HCT116 (cell line): ENCODE measurements around the gene MIS18A. TPM values are rescaled to one million over a fixed set of nuclear protein-coding genes. Genes with fewer than 3 reads are reported as not detected.

Experiments used
- ATAC-seq: fragments of 200-7000 bp; cut with Tn5 transposase; 2 replicates; pipeline ENCODE4 v1.9.1; 2020; ENCODE audit warnings: mild to moderate bottlenecking, moderate library complexity
- BruUV-seq: library from RNA; stranded (reverse); fragments of 400-500 nt; replicated peaks from 2 replicates; lab custom pipeline; 2021; lab: Mats Ljungman, UMichigan
- CTCF ChIA-PET: fragments of 300-600 bp; sonication (Branson Sonifier 250); formaldehyde crosslinking; loops from one replicate; lab custom pipeline; 2021; ENCODE audit warnings: antibody characterized with exemption; lab: Charles Lee
- POLR2A ChIA-PET: fragments of 300-600, 350-600 bp; sonication (Branson Sonifier 250); formaldehyde crosslinking; loops from one replicate; lab custom pipeline; 2021; ENCODE audit warnings: antibody characterized with exemption; lab: Charles Lee
- RAD21 ChIA-PET, 2 experiments: fragments of 300-600 bp; sonication (Branson Sonifier 250); formaldehyde crosslinking; loops; one replicate each; lab custom pipeline; 2023; ENCODE audit warnings: low total read pairs in 2 of 2; ENCODE audit not compliant: uncharacterized antibody in 2 of 2, unreplicated experiment in 2 of 2, low non-redundant PET in 1 of 2; lab: Charles Lee
- DNase-seq: peaks from one replicate; pipeline ENCODE4 v3.0.0-alpha.2; 2010; ENCODE audit warnings: low read depth, low spot score
- H2AFZ ChIP-seq: fragments of 200-600 bp; shearing (Covaris generic), sonication (generic); 2 replicates; pipeline ENCODE4 v1.6.1; 2017; ENCODE audit warnings: low read depth, mixed run types, mixed read lengths, antibody characterized with exemption, low read length; ENCODE audit not compliant: poor library complexity, severe bottlenecking
- H3K27ac ChIP-seq: 2 replicates; pipeline ENCODE4 v1.5.1; 2012; ENCODE audit warnings: low read depth, low read length
- H3K27me3 ChIP-seq: fragments of 200-600 bp; sonication (generic); 2 replicates; pipeline ENCODE4 v1.6.1; 2016; ENCODE audit warnings: mixed run types, low read length, mixed read lengths; ENCODE audit not compliant: insufficient read depth
- H3K36me3 ChIP-seq, 2 experiments: fragments of 200-500 bp in 1 of 2; fragments of 200-600 bp in 1 of 2; sonication (Bioruptor generic) in 1 of 2; sonication (generic) in 1 of 2; 2 replicates each; pipeline versions ENCODE4 v1.5.1 to v1.6.1; 2014 to 2016; ENCODE audit warnings: low read length in 2 of 2, inconsistent platforms in 1 of 2, mixed read lengths in 1 of 2, mixed run types in 1 of 2; ENCODE audit not compliant: insufficient read depth in 2 of 2, control insufficient read depth in 1 of 2
- H3K4me1 ChIP-seq, 2 experiments: fragments of 200-600 bp in 1 of 2; sonication (generic) in 1 of 2; 2 replicates each; pipeline versions ENCODE4 v1.5.1 to v1.6.1; 2012 to 2017; ENCODE audit warnings: low read length in 2 of 2, inconsistent platforms in 1 of 2, mild to moderate bottlenecking in 1 of 2, mixed read lengths in 1 of 2, mixed run types in 1 of 2, moderate library complexity in 1 of 2; ENCODE audit not compliant: insufficient read depth in 2 of 2, control insufficient read depth in 1 of 2
- H3K4me2 ChIP-seq: fragments of 200-600 bp; sonication (generic); 2 replicates; pipeline ENCODE4 v1.6.1; 2017; ENCODE audit warnings: mixed run types, low read length, mixed read lengths
- H3K4me3 ChIP-seq, 2 experiments: fragments of 200-600 bp in 1 of 2; sonication (generic) in 1 of 2; replicated peaks in 1 of 2; 2 replicates each; pipeline ENCODE4 v1.5.1; 2011 to 2016; ENCODE audit warnings: low read length in 2 of 2, control low read depth in 1 of 2, low read depth in 1 of 2, mild to moderate bottlenecking in 1 of 2, mixed read lengths in 1 of 2, mixed run types in 1 of 2
- H3K79me2 ChIP-seq: fragments of 200-600 bp; sonication (generic); 2 replicates; pipeline ENCODE4 v1.6.1; 2017; ENCODE audit warnings: mild to moderate bottlenecking, mixed run types, low read length, moderate library complexity, mixed read lengths; ENCODE audit not compliant: insufficient read depth
- H3K9ac ChIP-seq: fragments of 200-600 bp; sonication (generic); 2 replicates; pipeline ENCODE4 v1.6.1; 2016; ENCODE audit warnings: low read length, mixed read lengths
- H3K9me2 ChIP-seq: fragments of 200-600 bp; sonication (generic), shearing (Covaris generic); 2 replicates; pipeline ENCODE4 v1.6.1; 2017; ENCODE audit warnings: mixed run types, mild to moderate bottlenecking, moderate library complexity; ENCODE audit not compliant: insufficient read depth
- H3K9me3 ChIP-seq, 2 experiments: fragments of 200-500 bp in 1 of 2; fragments of 200-600 bp in 1 of 2; sonication (Bioruptor generic) in 1 of 2; sonication (generic) in 1 of 2; 2 replicates each; pipeline ENCODE4 v1.6.1; 2014 to 2017; ENCODE audit warnings: low read length in 2 of 2, mixed read lengths in 2 of 2, inconsistent platforms in 1 of 2, low read depth in 1 of 2, mild to moderate bottlenecking in 1 of 2, mixed run types in 1 of 2, moderate library complexity in 1 of 2; ENCODE audit not compliant: control insufficient read depth in 1 of 2, insufficient read depth in 1 of 2
- H4K20me1 ChIP-seq: fragments of 200-600 bp; sonication (generic), shearing (Covaris generic); 2 replicates; pipeline ENCODE4 v1.6.1; 2017; ENCODE audit warnings: mixed run types, mild to moderate bottlenecking, moderate library complexity; ENCODE audit not compliant: insufficient read depth
- CTCF ChIP-seq, 3 experiments: fragments of 200-600 bp in 1 of 3; sonication (generic) in 1 of 3; IDR thresholded peaks in 2 of 3; conservative IDR thresholded peaks in 1 of 3; 2 replicates each; pipeline ENCODE4 v1.5.1; 2012 to 2017; ENCODE audit warnings: low read depth in 2 of 3, low read length in 2 of 3, antibody characterized with exemption in 1 of 3, borderline replicate concordance in 1 of 3, control low read depth in 1 of 3, mild to moderate bottlenecking in 1 of 3, mixed read lengths in 1 of 3, mixed run types in 1 of 3, moderate library complexity in 1 of 3; ENCODE audit not compliant: insufficient read depth in 1 of 3
- EGR1 ChIP-seq: IDR thresholded peaks from 2 replicates; pipeline ENCODE4 v1.6.1; 2012; ENCODE audit warnings: low read depth
- ELF1 ChIP-seq: IDR thresholded peaks from 2 replicates; pipeline ENCODE4 v1.6.1; 2012; ENCODE audit warnings: low read depth, borderline replicate concordance
- EZH2phosphoT487 ChIP-seq: fragments of 200-600 bp; IDR thresholded peaks from 2 replicates; pipeline ENCODE4 v1.6.1; 2018; ENCODE audit warnings: antibody characterized with exemption, borderline replicate concordance
- FOSL1 ChIP-seq: IDR thresholded peaks from 2 replicates; pipeline ENCODE4 v1.6.1; 2012; ENCODE audit warnings: low read depth
- JUND ChIP-seq: IDR thresholded peaks from 2 replicates; pipeline ENCODE4 v1.6.1; 2012
- MAX ChIP-seq: IDR thresholded peaks from 2 replicates; pipeline ENCODE4 v1.6.1; 2012
- RAD21 ChIP-seq: IDR thresholded peaks from 2 replicates; pipeline ENCODE4 v1.6.1; 2012; ENCODE audit warnings: low read depth, mild to moderate bottlenecking
- REST ChIP-seq: IDR thresholded peaks from 2 replicates; pipeline ENCODE4 v1.6.1; 2012; ENCODE audit warnings: low read depth
- SIN3A ChIP-seq: IDR thresholded peaks from 2 replicates; pipeline ENCODE4 v1.6.1; 2012; ENCODE audit warnings: low read depth
- SP1 ChIP-seq: IDR thresholded peaks from 2 replicates; pipeline ENCODE4 v1.6.1; 2012; ENCODE audit warnings: low read depth
- TCF7L2 ChIP-seq: IDR thresholded peaks from 2 replicates; pipeline ENCODE4 v1.7.0; 2011; ENCODE audit warnings: borderline replicate concordance, inconsistent platforms; ENCODE audit not compliant: insufficient read depth, insufficient read length; ENCODE audit errors: extremely low read depth
- YY1 ChIP-seq: IDR thresholded peaks from 2 replicates; pipeline ENCODE4 v1.6.1; 2011; ENCODE audit warnings: low read length, low read depth, moderate library complexity, mild to moderate bottlenecking; ENCODE audit not compliant: insufficient replicate concordance; ENCODE audit errors: extremely low read depth
- ZNF274 ChIP-seq: fragments of 200-500 bp; sonication (Bioruptor generic); IDR thresholded peaks from 2 replicates; pipeline ENCODE4 v1.6.1; 2014; ENCODE audit warnings: mild to moderate bottlenecking, low read depth, low read length, inconsistent platforms
- intact Hi-C: fragments of 100-400 bp; cut with micrococcal nuclease; formaldehyde crosslinking; loops from 2 replicates; pipeline ENCODE4 v1.10.0; 2022
- total RNA-seq: library from RNA; stranded (reverse); gene quantifications from one replicate; pipeline ENCODE4 v1.2.1, GENCODE V29; 2021; ENCODE audit not compliant: unreplicated experiment

MIS18A gene
- total RNA-seq, 1 experiment from 2014 or later, result 30.0 TPM

GRCh38 chr21:32297449-32297848, 18.6 kb upstream of the MIS18A start:
- H3K27me3 ChIP-seq, result no peaks in the 10 kb centered on the region
- H3K79me2 ChIP-seq, result no peaks in the 10 kb centered on the region
- no peak for ATAC-seq
- H3K4me1 ChIP-seq, result no peaks in the 10 kb centered on the region
- no peak overlapping the region for H3K4me3 ChIP-seq
- H2AFZ ChIP-seq, result no peak overlapping the region
- no peak for DNase-seq
- peaks cover 0 to 8% of the 10 kb centered on the region in 2 experiments; a peak in 2 of 4 replicates for H3K36me3 ChIP-seq
- BruUV-seq, result no TSS peak
- TF ChIP-seq SIN3A, result no peak
- no peak for TF ChIP-seq EZH2phosphoT487
- no peak for TF ChIP-seq RAD21
- TF ChIP-seq YY1, result no peak
- no peak for TF ChIP-seq EGR1
- no peak for TF ChIP-seq REST
- TF ChIP-seq TCF7L2, result no peak
- no peak for TF ChIP-seq CTCF (IDR thresholded peaks at IDR 0.05 in 2 of 3, conservative IDR thresholded peaks at IDR 0.05 in 1 of 3; ENCODE audit: borderline replicate concordance in 1 of 3, insufficient read depth in 1 of 3, low read depth in 2 of 3, low read length in 2 of 3)
- no peak for TF ChIP-seq SP1
- TF ChIP-seq JUND, result no peak
- no peak for TF ChIP-seq FOSL1
- no peak for TF ChIP-seq ZNF274
- TF ChIP-seq MAX, result no peak
- TF ChIP-seq ELF1, result no peak
- no peak overlapping the region for H3K9ac ChIP-seq
- H3K27ac ChIP-seq, result no peak overlapping the region
- H3K9me2 ChIP-seq, result no peaks in the 10 kb centered on the region
- H3K9me3 ChIP-seq, result no peaks in the 10 kb centered on the region
- no peak overlapping the region for H3K4me2 ChIP-seq
- ChIA-PET CTCF (no interaction called here), POLR2A (no interaction called here), RAD21 (no interaction called here)
- intact Hi-C loops, result no loop called here
- no peaks in the 10 kb centered on the region for H4K20me1 ChIP-seq
